Measurements from ENCODE around the gene CHI3L2.
"Not testable (repeated sequence)": the region's sequence is repeated elsewhere in the genome, so short reads cannot be mapped to it uniquely, and the experiment has no call there.

The CHI3L2 gene

GRCh38 chr1:111214884-111215283, 12.6 kb upstream of the CHI3L2 start:
- peaks cover 0 to 3% of the 10 kb centered on the region in 2 donors for H3K27me3 ChIP-seq
- H3K9me3 ChIP-seq: no peaks in the 10 kb centered on the region
- no peaks in the 10 kb centered on the region for H3K36me3 ChIP-seq
- TF ChIP-seq, protein P1, sequence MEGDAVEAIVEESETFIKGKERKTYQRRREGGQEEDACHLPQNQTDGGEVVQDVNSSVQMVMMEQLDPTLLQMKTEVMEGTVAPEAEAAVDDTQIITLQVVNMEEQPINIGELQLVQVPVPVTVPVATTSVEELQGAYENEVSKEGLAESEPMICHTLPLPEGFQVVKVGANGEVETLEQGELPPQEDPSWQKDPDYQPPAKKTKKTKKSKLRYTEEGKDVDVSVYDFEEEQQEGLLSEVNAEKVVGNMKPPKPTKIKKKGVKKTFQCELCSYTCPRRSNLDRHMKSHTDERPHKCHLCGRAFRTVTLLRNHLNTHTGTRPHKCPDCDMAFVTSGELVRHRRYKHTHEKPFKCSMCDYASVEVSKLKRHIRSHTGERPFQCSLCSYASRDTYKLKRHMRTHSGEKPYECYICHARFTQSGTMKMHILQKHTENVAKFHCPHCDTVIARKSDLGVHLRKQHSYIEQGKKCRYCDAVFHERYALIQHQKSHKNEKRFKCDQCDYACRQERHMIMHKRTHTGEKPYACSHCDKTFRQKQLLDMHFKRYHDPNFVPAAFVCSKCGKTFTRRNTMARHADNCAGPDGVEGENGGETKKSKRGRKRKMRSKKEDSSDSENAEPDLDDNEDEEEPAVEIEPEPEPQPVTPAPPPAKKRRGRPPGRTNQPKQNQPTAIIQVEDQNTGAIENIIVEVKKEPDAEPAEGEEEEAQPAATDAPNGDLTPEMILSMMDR (IDR thresholded peaks at IDR 0.05): no peak
- intact Hi-C loops (cut with DNase I; ENCODE audit: low total_unique reads): no loop called here
- no peak overlapping the region for H3K4me3 ChIP-seq
- H3K4me1 ChIP-seq: no peaks in the 10 kb centered on the region
- no peak for DNase-seq
- H3K27ac ChIP-seq: no peak overlapping the region

- intact Hi-C loops (cut with DNase I; ENCODE audit: low total_unique reads); H3K27ac ChIP-seq; H3K36me3 ChIP-seq; H3K9me3 ChIP-seq; H3K4me1 ChIP-seq; DNase-seq; H3K4me3 ChIP-seq; H3K27me3 ChIP-seq: not testable (repeated sequence)
Measured at GRCh38 chr1:111215285-111215684, 12.2 kb upstream of the CHI3L2 start.

GRCh38 chr1:111216751-111217150, 10.8 kb upstream of the CHI3L2 start:
- H3K9me3 ChIP-seq: no peaks in the 10 kb centered on the region
- no peaks in the 10 kb centered on the region for H3K4me1 ChIP-seq
- TF ChIP-seq, protein P1 (IDR thresholded peaks at IDR 0.05): no peak
- no peaks in the 10 kb centered on the region for H3K27me3 ChIP-seq
- intact Hi-C loops (cut with DNase I; ENCODE audit: low total_unique reads): no loop called here
- H3K36me3 ChIP-seq: no peaks in the 10 kb centered on the region
- no peak for DNase-seq
- no peak overlapping the region for H3K27ac ChIP-seq
- no peak overlapping the region for H3K4me3 ChIP-seq

- no peak overlapping the region for H3K27ac ChIP-seq
- TF ChIP-seq, protein P1 (IDR thresholded peaks at IDR 0.05): no peak
- H3K27me3 ChIP-seq: no peaks in the 10 kb centered on the region
- peaks cover 0 to 2% (median under 1%) of the 10 kb centered on the region in 4 donors for H3K4me1 ChIP-seq
- no peak overlapping the region for H3K4me3 ChIP-seq
- intact Hi-C loops (cut with DNase I; ENCODE audit: low total_unique reads): no loop called here
- no peak for DNase-seq
- H3K36me3 ChIP-seq: no peaks in the 10 kb centered on the region
- H3K9me3 ChIP-seq: no peaks in the 10 kb centered on the region
Measured at GRCh38 chr1:111217183-111217910, 10.2 kb upstream of the CHI3L2 start.

- DNase-seq: no peak
- Histone ChIP-seq H3K4me1 (peaks cover 0 to 9% (median 4%) of the 10 kb centered on the region in 4 donors), H3K27ac (no peak overlapping the region), H3K27me3 (no peaks in the 10 kb centered on the region), H3K36me3 (no peaks in the 10 kb centered on the region), H3K9me3 (no peaks in the 10 kb centered on the region), H3K4me3 (no peak overlapping the region)
- TF ChIP-seq, protein P1 (IDR thresholded peaks at IDR 0.05): no peak
- intact Hi-C loops (cut with DNase I; ENCODE audit: low total_unique reads): no loop called here
Measured at GRCh38 chr1:111218701-111219556, 8.6 kb upstream of the CHI3L2 start.

Measured in tibial artery (tissue), 4 donors.